Activated CD8-positive, alpha-beta memory T cell treated with anti-CD3 and anti-CD28 coated beads, Interleukin-2, amount 50 U/mL, for 1 hour (primary cell): ENCODE measurements around the gene ZNF214.

Source experiments
- DNase-seq: peaks from one replicate; pipeline ENCODE4 v3.0.0-alpha.2; 2020; ENCODE audit errors: extremely low read depth

The ZNF214 gene

GRCh38 chr11:7020183-7020917 lies at the start of gene ZNF214, which contains the start of gene NLRP14:
Gene ZNF214 (minus strand): TSS chr11:7020346. CDS start chr11:7002835, 17,511 bp downstream.
Gene NLRP14 (plus strand): TSS chr11:7020479. CDS start chr11:7038587, 18,108 bp downstream.
- DNase-seq: no peak

DNA sequence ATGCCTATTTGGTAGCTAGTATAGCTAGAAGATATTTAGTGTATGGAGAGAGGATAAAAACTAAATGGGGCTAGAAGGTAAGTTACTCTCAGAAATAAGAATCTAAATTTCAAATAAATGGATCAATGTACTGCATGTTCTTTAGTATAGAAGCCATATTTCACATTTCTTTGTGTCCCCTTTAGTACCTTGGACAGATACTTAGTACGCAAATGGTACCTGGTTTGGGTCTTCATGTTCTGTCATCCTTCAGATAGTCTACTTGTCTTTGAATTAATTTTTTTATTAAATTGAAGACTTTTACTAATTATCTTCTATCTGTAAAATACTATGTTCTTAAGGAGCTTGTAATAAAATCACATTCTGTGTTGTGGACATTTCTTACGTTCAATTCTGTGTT lies 42.4 kb upstream of the ZNF214 start:
- no peak for DNase-seq

- DNase-seq: no peak
Observed at GRCh38 chr11:7060868-7061267, 40.7 kb upstream of the ZNF214 start.

DNA sequence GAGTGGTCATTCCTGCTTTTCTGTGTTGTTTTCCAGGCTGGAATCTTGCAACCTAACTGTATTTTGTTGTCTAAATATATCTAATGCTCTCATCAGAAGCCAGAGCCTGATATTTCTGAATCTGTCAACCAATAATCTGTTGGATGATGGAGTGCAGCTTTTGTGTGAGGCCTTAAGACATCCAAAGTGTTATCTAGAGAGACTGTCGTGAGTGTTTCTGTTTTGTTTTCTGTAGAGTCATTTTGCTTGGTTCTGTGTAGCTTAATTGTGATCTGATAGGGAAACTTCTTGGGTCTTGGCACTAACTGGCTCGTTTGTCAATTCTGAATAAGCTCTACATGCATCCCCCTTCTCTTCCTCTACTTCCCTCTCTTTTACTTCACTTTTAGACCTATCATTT lies 37.5 kb upstream of the ZNF214 start:
- DNase-seq: no peak

DNA sequence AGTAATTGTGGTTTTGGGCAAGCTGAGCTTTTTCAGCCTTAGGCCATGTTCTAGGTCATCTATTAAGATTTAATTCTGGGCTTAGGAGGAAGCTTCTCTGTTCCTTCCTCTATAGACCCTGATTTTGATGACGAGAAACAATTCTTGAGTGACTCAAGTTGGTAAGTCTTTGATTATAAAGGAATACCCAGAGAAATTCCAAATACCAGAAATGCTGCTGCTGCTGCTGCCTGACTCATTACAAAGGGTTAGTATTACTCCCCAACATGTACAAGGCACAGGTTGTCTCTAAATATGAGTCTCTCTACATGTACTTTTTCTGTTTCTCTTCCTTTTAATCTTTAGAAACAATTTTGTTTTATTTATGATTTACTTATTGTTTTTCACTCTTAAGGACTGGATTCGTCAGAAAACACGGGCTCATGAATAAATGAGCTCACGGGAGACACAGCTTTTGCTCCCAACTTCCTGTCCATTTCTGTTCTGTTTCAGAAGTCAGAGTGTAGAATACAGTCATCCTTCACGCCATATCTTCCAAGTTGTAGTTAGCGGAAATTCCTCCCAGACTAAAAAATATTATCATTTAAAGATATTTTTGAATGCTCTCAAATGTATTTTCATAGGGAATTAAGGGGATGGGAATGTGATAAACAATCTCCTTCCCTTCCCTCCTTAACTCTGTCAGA lies 36.8 kb upstream of the ZNF214 start:
- DNase-seq: no peak

- DNase-seq: no peak
Observed at GRCh38 chr11:7050191-7050590, 30.0 kb upstream of the ZNF214 start.

- DNase-seq: no peak
Observed at GRCh38 chr11:7046474-7047175, 26.5 kb upstream of the ZNF214 start.

DNA sequence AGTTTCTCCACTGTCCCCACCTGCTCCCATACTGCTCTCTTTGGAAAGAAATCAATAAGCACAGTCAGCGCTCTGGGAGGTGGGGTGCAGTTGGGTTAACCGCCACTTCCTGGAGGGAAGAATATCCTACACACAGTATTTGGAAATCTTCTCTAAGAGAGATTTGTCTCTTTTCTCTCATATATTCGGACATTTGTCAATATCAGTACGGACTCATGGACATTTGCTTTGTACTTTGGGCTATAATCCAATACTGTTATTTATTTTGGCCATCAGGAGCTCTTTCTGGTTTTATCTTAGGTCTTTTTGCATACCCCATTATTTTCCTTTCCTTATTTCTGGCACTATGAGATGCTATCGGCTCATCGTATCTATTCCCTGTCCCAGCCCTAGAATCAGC lies 13.9 kb upstream of the ZNF214 start:
- no peak for DNase-seq

DNA sequence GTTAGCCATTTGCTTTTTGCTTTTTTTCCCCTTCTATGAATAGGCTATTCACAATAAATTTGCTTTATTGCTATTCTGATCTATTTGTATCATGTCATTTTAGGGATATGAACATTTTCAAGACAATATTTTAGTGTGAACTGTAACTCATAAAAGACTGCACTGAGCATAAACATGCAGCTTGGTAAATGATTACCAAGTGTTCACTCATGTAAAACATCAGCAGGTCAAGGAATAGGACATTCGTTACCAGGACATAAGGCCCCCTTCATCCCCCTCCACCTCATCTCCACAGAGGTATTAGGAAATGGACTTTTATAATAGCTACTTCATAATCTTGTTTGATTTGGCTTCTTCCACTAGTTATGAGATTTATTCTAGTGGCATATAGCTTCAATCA lies 12.5 kb upstream of the ZNF214 start:
- DNase-seq: no peak

DNA sequence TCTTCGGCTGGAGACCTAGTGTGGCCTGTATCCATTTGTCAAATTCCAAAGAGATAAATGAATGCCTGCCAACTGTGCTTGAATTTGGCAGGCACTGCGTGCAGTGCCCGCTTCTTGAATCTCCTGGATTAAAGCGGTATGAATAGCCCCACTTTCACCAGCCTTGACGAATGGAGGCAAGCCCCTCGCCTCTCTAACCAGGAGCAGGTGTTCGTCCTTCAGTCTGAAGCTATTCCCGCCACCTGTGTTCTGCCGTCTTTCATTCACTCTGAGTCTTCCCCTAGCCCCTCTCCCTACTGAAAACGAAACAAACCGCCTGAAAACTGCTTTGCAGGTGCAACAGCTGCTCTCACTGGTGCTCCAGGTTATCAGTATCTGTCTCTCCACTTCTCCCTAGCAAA lies 11.3 kb upstream of the ZNF214 start:
- no peak for DNase-seq

GRCh38 chr11:7030836-7031235 lies 10.7 kb upstream of the ZNF214 start:
- DNase-seq: no peak

GRCh38 chr11:7028141-7028540 lies 8.0 kb upstream of the ZNF214 start:
- DNase-seq: no peak

- no peak for DNase-seq
Observed at GRCh38 chr11:7021318-7021717, 1.2 kb upstream of the ZNF214 start.

GRCh38 chr11:7019500-7020182 lies 505 bp downstream of the ZNF214 start:
- no peak for DNase-seq

DNA sequence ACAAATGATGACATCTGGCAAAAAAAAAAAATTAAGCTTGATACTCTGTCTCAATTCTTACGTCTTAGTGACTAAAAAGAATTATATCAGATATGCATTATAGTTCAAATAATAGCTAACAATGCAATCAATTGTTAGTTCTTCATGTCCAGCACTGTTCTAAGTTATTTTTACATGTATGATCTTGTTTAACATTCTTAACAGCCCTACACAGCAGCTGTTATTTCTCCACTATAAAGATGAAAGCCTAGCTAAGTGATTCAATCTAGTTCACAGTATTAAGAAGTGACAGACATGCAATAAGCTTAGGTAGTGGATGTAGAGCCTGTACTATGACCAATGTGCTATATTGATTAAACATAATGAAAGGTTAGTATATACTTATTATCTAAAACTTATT lies 4.1 kb downstream of the ZNF214 start:
- no peak for DNase-seq

- DNase-seq: no peak
Observed at GRCh38 chr11:7014118-7014517, 6.0 kb downstream of the ZNF214 start.

DNA sequence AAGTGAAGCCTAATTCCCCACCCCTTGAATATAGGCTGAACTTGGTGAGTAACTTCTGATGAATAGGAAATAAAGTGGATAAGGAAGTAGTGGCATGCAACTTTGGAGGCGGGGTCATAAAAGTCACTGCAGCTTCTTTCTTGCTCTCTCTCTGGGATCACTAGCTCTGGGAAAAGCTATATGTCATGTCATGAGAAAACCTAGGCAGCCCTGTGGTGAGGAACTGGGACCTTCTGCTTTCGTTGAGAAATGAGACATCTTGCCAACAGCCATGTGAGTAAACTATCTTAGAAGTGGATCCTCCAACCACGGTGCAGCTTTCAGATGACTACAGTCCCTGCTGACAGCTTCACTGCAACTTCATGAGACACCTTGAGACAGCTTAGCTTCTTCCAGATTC lies 15.7 kb downstream of the ZNF214 start:
- DNase-seq: no peak

DNA sequence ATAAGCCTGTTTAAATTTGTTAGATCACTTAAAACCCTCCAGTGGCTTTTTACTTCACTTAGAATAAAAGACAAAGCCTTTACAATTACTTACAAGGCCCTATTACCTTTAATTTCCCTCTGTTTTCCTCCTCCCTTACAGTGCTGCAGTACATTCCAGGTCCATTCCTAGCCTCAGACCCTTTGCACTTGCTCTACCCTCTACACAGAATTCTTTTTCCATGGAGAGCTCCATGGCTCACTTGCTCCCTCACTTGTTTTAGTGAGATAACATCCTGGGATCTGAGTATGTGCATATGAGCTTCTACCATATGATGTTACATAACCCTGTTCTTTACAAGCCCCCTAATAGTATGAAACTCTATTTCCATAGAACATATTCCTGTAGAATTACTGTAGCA lies 24.4 kb downstream of the ZNF214 start:
- DNase-seq: no peak

DNA sequence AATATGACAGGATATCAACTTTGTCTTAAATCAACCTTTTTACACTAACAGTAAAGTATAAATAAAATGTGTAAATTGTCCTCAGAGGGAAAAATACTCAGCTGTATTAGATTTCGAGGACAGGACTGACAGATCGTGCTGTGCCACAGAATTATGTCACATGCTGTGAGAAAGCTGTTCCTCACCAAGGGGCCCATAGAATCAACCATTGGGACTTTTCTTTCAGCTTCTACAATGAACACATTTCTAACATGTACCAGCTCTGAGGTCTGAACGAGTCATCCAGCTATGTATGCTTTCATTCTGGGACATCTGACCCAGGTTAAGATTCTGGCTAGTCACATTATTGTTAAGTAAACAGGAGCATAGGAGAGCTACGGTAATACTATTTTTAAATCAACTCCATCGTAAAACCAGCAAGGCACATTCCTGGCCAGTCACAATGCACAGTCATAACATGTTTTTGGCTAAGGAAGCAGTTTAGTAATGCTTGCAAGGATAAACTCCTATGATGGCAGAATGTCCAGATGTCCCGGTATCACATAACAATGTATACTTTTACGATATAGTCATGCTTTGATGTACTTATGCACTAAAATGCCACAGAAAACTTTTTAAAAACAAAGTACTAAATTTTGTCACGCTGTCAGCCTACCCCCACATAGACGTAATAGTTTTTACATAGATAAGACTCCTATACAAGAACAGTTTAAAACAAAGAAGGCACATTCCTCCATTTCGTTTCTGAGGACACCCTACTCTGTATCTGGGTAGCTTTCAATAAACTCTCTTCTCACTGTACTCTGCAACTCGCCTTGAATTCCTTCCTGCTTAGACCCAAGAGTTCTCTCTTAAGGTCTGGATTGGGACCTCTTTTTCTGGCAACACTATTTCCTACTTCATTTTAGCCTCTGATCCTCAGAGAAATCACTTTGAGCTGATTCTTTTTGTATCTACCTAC lies 27.4 kb downstream of the ZNF214 start:
- no peak for DNase-seq

- no peak for DNase-seq
Observed at GRCh38 chr11:6992026-6992425, 28.1 kb downstream of the ZNF214 start.

DNA sequence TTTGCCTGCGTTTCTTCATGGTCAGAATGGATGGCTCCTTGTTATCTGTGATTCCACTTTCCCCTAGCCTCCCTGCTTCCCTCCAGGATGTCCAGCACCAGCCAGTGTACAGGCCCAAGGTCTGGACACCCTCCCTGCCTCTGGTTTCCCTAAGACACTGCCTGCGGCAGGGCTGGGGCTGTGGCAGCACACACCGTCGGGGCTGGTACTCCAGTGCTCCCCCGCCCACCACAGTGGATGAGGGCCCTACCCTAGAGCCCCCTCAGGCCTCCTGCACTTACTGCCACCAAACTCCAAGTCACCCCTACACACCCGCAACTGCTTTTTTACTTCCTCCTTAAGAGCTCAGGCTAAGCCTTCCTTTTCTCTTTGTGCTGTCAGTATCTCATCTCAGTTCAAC lies 28.9 kb downstream of the ZNF214 start:
- DNase-seq: no peak
